Loucy (cell line): Measurements from ENCODE around the gene PLEK.

Experiments used
- H2AFZ ChIP-seq: fragments of 200-600 bp; sonication (generic); 2 replicates; pipeline ENCODE4 v1.6.0; 2016; ENCODE audit warnings: antibody characterized with exemption, mild to moderate bottlenecking, low read length, moderate library complexity
- H3F3A ChIP-seq: fragments of 200-600 bp; 2 replicates; pipeline ENCODE4 v1.6.0; 2016; ENCODE audit warnings: antibody characterized with exemption, low read depth, mild to moderate bottlenecking
- H3K27me3 ChIP-seq: fragments of 200-600 bp; sonication (generic); 2 replicates; pipeline ENCODE4 v1.6.1; 2014; ENCODE audit warnings: low read length, mild to moderate bottlenecking; ENCODE audit not compliant: insufficient read depth, poor library complexity, severe bottlenecking
- H3K36me3 ChIP-seq: fragments of 200-600 bp; sonication (generic); 2 replicates; pipeline ENCODE4 v1.6.1; 2016; ENCODE audit warnings: low read length; ENCODE audit not compliant: insufficient read depth
- H3K4me1 ChIP-seq: fragments of 200-600 bp; sonication (generic); 2 replicates; pipeline ENCODE4 v1.5.1; 2014; ENCODE audit warnings: low read length, mild to moderate bottlenecking; ENCODE audit not compliant: insufficient read depth, poor library complexity, severe bottlenecking
- H3K4me2 ChIP-seq: fragments of 200-600 bp; sonication (generic); 2 replicates; pipeline ENCODE4 v1.6.0; 2014; ENCODE audit warnings: antibody characterized with exemption, low read length, low read depth, mild to moderate bottlenecking; ENCODE audit not compliant: poor library complexity, severe bottlenecking
- H3K4me3 ChIP-seq: fragments of 200-600 bp; sonication (generic); 2 replicates; pipeline ENCODE4 v1.5.1; 2014; ENCODE audit warnings: low read length, mild to moderate bottlenecking, mixed read lengths; ENCODE audit not compliant: poor library complexity, severe bottlenecking
- H3K79me2 ChIP-seq: fragments of 200-600 bp; sonication (generic); 2 replicates; pipeline ENCODE4 v1.6.1; 2014; ENCODE audit warnings: low read length; ENCODE audit not compliant: insufficient read depth
- H3K9ac ChIP-seq: fragments of 200-600 bp; sonication (generic); 2 replicates; pipeline ENCODE4 v1.6.0; 2014; ENCODE audit warnings: mild to moderate bottlenecking, low read depth, low read length, moderate library complexity; ENCODE audit not compliant: poor library complexity, severe bottlenecking
- H3K9me2 ChIP-seq: fragments of 200-600 bp; sonication (generic); replicated peaks from 2 replicates; pipeline ENCODE4 v1.6.1; 2016; ENCODE audit warnings: low read depth, low read length, mixed read lengths
- H3K9me3 ChIP-seq: fragments of 200-600 bp; sonication (generic); 2 replicates; pipeline ENCODE4 v1.6.1; 2014; ENCODE audit warnings: mild to moderate bottlenecking, antibody characterized with exemption, low read length, low read depth; ENCODE audit not compliant: insufficient read depth
- H4K20me1 ChIP-seq: fragments of 200-600 bp; sonication (generic); 2 replicates; pipeline ENCODE4 v1.6.0; 2014; ENCODE audit warnings: antibody characterized with exemption, low read length, mild to moderate bottlenecking; ENCODE audit not compliant: insufficient read depth, poor library complexity, severe bottlenecking
- CTCF ChIP-seq: fragments of 200-600 bp; sonication (generic); conservative IDR thresholded peaks from 2 replicates; pipeline ENCODE4 v1.5.1; 2014; ENCODE audit warnings: mild to moderate bottlenecking, antibody characterized with exemption, low read length
- EZH2phosphoT487 ChIP-seq: fragments of 200-600 bp; IDR thresholded peaks from 2 replicates; pipeline ENCODE4 v1.6.1; 2018; ENCODE audit warnings: antibody characterized with exemption, mild to moderate bottlenecking, moderate library complexity, borderline replicate concordance

Gene PLEK

GRCh38 chr2:68371138-68371537 lies 6.1 kb downstream of the PLEK start:
- no peak overlapping the region for H3K9ac ChIP-seq
- H3K9me3 ChIP-seq = no peaks in the 10 kb centered on the region
- H3K4me2 ChIP-seq = peak overlapping the region; percentile 9
- 0 out of 2 replicates have a peak overlapping the region, but pooled peaks have one; percentile 18 for H2AFZ ChIP-seq
- H3K36me3 ChIP-seq = no peaks in the 10 kb centered on the region
- no peaks in the 10 kb centered on the region for H4K20me1 ChIP-seq
- no peak overlapping the region for H3K4me3 ChIP-seq
- no peaks in the 10 kb centered on the region for H3K27me3 ChIP-seq
- H3K4me1 ChIP-seq = peaks cover 3% of the 10 kb centered on the region
- H3K9me2 ChIP-seq = no peaks in the 10 kb centered on the region
- H3F3A ChIP-seq = no peaks in the 10 kb centered on the region; the same call in 1 of the 2 replicates
- no peak for TF ChIP-seq EZH2phosphoT487
- TF ChIP-seq CTCF = no peak
- no peaks in the 10 kb centered on the region for H3K79me2 ChIP-seq

- Histone ChIP-seq H3K27me3 (no peaks in the 10 kb centered on the region), H3K9ac (no peak overlapping the region), H3F3A (no peaks in the 10 kb centered on the region; the same call in 1 of the 2 replicates), H3K4me3 (no peak overlapping the region), H3K4me1 (peaks cover 3% of the 10 kb centered on the region), H4K20me1 (no peaks in the 10 kb centered on the region), H3K79me2 (no peaks in the 10 kb centered on the region), H3K9me3 (no peaks in the 10 kb centered on the region), H3K9me2 (no peaks in the 10 kb centered on the region), H3K36me3 (no peaks in the 10 kb centered on the region), H3K4me2 (peak overlapping the region; percentile 9), H2AFZ (0 out of 2 replicates have a peak overlapping the region, but pooled peaks have one; percentile 18)
- TF ChIP-seq CTCF = no peak
- no peak for TF ChIP-seq EZH2phosphoT487
Measured at GRCh38 chr2:68371581-68371980, 6.5 kb downstream of the PLEK start.

- TF ChIP-seq EZH2phosphoT487 (no peak), CTCF (no peak)
- Histone ChIP-seq H4K20me1 (no peaks in the 10 kb centered on the region), H3K27me3 (no peaks in the 10 kb centered on the region), H3K4me1 (peaks cover 3% of the 10 kb centered on the region), H3F3A (no peaks in the 10 kb centered on the region; the same call in 1 of the 2 replicates), H3K4me3 (no peak overlapping the region), H3K9me3 (no peaks in the 10 kb centered on the region), H3K79me2 (no peaks in the 10 kb centered on the region), H3K9ac (no peak overlapping the region), H3K36me3 (no peaks in the 10 kb centered on the region), H3K9me2 (no peaks in the 10 kb centered on the region), H2AFZ (no peak overlapping the region), H3K4me2 (no peak overlapping the region)
Measured at GRCh38 chr2:68372485-68372884, 7.4 kb downstream of the PLEK start.
